NT2/D1 (cell line): Measurements from ENCODE around the gene LRRC58.

Experiments
- DNase-seq: peaks from one replicate; pipeline ENCODE4 v3.0.0-alpha.2; 2011; ENCODE audit warnings: low read depth, low spot score
- H3K27me3 ChIP-seq: 2 replicates; pipeline ENCODE4 v1.6.0; 2011; ENCODE audit warnings: mild to moderate bottlenecking; ENCODE audit not compliant: insufficient read length, insufficient read depth
- H3K36me3 ChIP-seq: 2 replicates; pipeline ENCODE4 v1.6.1; 2011; ENCODE audit warnings: mild to moderate bottlenecking, low read length, mixed read lengths; ENCODE audit not compliant: insufficient read depth, insufficient read length
- H3K4me1 ChIP-seq: 2 replicates; pipeline ENCODE4 v1.5.1; 2011; ENCODE audit not compliant: insufficient read depth, insufficient read length
- H3K4me3 ChIP-seq: 2 replicates; pipeline ENCODE4 v1.5.1; 2011; ENCODE audit warnings: low read depth; ENCODE audit not compliant: insufficient read length
- H3K9ac ChIP-seq: 2 replicates; pipeline ENCODE4 v1.6.0; 2011; ENCODE audit warnings: low read depth; ENCODE audit not compliant: insufficient read length
- H3K9me3 ChIP-seq: 2 replicates; pipeline ENCODE4 v1.5.1; 2011; ENCODE audit warnings: mild to moderate bottlenecking, low read length; ENCODE audit not compliant: insufficient read depth
- SUZ12 ChIP-seq: IDR thresholded peaks from 2 replicates; pipeline ENCODE4 v1.6.1; 2011; ENCODE audit not compliant: insufficient read length, insufficient read depth; ENCODE audit errors: extremely low read depth
- YY1 ChIP-seq: IDR thresholded peaks from 2 replicates; pipeline ENCODE4 v1.6.1; 2011; ENCODE audit not compliant: insufficient read length, insufficient read depth
- ZNF274 ChIP-seq: IDR thresholded peaks from 2 replicates; pipeline ENCODE4 v1.6.1; 2011; ENCODE audit warnings: mild to moderate bottlenecking, low read depth, low read length

LRRC58 gene

GRCh38 chr3:120370463-120370862, 21.3 kb upstream of the LRRC58 start:
- no peak for TF ChIP-seq ZNF274
- no peak for TF ChIP-seq YY1
- TF ChIP-seq SUZ12, result no peak
- no peaks in the 10 kb centered on the region for H3K36me3 ChIP-seq
- H3K9ac ChIP-seq, result no peak overlapping the region
- DNase-seq, result no peak
- H3K9me3 ChIP-seq, result no peaks in the 10 kb centered on the region
- H3K4me3 ChIP-seq, result no peak overlapping the region
- H3K27me3 ChIP-seq, result no peaks in the 10 kb centered on the region
- H3K4me1 ChIP-seq, result no peaks in the 10 kb centered on the region

DNA sequence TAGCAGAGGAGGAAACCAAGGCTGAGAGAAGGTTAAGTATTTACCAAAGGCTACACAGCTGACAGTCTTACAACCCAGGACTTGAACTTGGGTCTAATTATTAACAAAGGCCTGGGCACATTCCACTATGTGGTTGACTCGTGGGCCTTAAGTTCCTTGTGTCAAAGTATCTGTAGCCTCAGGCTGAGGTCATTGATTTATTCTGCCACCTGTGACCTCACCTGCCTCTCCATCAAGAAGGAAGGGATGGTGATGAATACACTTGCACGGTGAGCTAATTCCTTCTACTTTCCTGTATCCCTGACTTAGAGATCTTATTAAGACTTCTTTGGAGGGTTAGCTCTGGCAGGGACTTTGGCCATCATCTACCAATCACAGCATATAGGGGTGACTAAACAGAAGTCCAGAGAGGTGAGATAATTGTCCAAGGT, 19.9 kb upstream of the LRRC58 start:
- Histone ChIP-seq H3K36me3 (no peaks in the 10 kb centered on the region), H3K4me1 (no peaks in the 10 kb centered on the region), H3K9ac (no peak overlapping the region), H3K9me3 (no peaks in the 10 kb centered on the region), H3K27me3 (no peaks in the 10 kb centered on the region), H3K4me3 (no peak overlapping the region)
- DNase-seq, result no peak
- TF ChIP-seq ZNF274 (no peak), SUZ12 (no peak), YY1 (no peak)

DNA sequence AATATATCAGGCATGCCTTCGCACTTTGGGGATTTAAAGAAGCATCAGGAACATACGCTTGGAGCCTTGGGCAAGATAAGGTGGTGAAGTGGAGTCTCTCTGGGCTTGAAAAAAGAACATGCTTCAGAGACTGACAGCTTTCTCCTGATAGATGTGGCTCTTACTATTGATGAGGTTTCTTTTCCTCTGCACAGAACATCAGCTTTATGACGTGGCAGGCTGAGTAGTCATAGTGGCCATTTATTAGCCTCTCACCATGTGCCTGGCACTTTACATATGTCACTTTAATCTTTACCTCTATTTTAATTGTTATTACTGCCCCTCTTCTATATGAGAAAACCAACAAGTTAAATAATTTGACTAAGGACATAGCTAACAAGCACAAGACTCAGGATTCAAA, 19.0 kb upstream of the LRRC58 start:
- no peaks in the 10 kb centered on the region for H3K27me3 ChIP-seq
- no peak for DNase-seq
- H3K4me1 ChIP-seq, result no peaks in the 10 kb centered on the region
- no peaks in the 10 kb centered on the region for H3K36me3 ChIP-seq
- H3K9ac ChIP-seq, result no peak overlapping the region
- no peaks in the 10 kb centered on the region for H3K9me3 ChIP-seq
- H3K4me3 ChIP-seq, result no peak overlapping the region
- no peak for TF ChIP-seq SUZ12
- TF ChIP-seq YY1, result no peak
- TF ChIP-seq ZNF274, result no peak

- TF ChIP-seq ZNF274 (no peak), YY1 (no peak), SUZ12 (no peak)
- H3K36me3 ChIP-seq, result no peaks in the 10 kb centered on the region
- no peak overlapping the region for H3K4me3 ChIP-seq
- no peak overlapping the region for H3K9ac ChIP-seq
- H3K9me3 ChIP-seq, result no peaks in the 10 kb centered on the region
- no peak for DNase-seq
- no peaks in the 10 kb centered on the region for H3K27me3 ChIP-seq
- no peaks in the 10 kb centered on the region for H3K4me1 ChIP-seq
Observed at GRCh38 chr3:120364821-120365220, 15.7 kb upstream of the LRRC58 start.

GRCh38 chr3:120364101-120364500, 14.9 kb upstream of the LRRC58 start:
- H3K9ac ChIP-seq, result no peak overlapping the region
- no peak for TF ChIP-seq YY1
- TF ChIP-seq SUZ12, result no peak
- no peak for TF ChIP-seq ZNF274
- H3K9me3 ChIP-seq, result no peaks in the 10 kb centered on the region
- no peaks in the 10 kb centered on the region for H3K4me1 ChIP-seq
- H3K4me3 ChIP-seq, result no peak overlapping the region
- no peak for DNase-seq
- H3K27me3 ChIP-seq, result no peaks in the 10 kb centered on the region
- H3K36me3 ChIP-seq, result no peaks in the 10 kb centered on the region

- Histone ChIP-seq H3K9ac (no peak overlapping the region), H3K4me3 (no peak overlapping the region), H3K4me1 (no peaks in the 10 kb centered on the region), H3K36me3 (no peaks in the 10 kb centered on the region), H3K27me3 (no peaks in the 10 kb centered on the region), H3K9me3 (no peaks in the 10 kb centered on the region)
- DNase-seq, result no peak
- no peak for TF ChIP-seq YY1
- no peak for TF ChIP-seq SUZ12
- no peak for TF ChIP-seq ZNF274
Observed at GRCh38 chr3:120357807-120358206, 8.7 kb upstream of the LRRC58 start.

DNA sequence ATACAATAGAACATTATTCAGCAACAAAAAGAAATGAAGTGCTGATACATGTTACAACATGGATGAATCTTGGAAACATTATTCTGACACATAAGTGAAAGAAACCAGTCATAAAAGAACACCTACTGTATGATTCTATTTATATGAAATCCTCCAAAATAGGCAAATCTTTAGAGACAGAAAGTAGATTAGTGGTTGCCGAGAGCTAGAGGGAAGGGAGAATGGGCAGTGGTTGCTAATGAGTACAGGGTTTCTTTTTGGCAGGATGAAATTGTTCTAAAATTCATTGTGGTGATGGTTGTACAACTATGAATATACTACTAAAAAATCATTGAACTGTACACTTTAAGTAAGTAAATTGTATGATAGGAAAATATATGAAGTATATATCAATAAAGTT, 6.3 kb upstream of the LRRC58 start:
- Histone ChIP-seq H3K4me3 (no peak overlapping the region), H3K4me1 (no peaks in the 10 kb centered on the region), H3K27me3 (no peaks in the 10 kb centered on the region), H3K9me3 (no peaks in the 10 kb centered on the region), H3K36me3 (no peaks in the 10 kb centered on the region), H3K9ac (no peak overlapping the region)
- DNase-seq, result no peak
- TF ChIP-seq SUZ12 (no peak), YY1 (no peak), ZNF274 (no peak)
